ENCODE data around the gene GRAMD4.

- TF ChIP-seq POLR2A (IDR thresholded peaks at IDR 0.05): no peak
- TF ChIP-seq POLR2AphosphoS5 (IDR thresholded peaks at IDR 0.05): no peak
- TF ChIP-seq EP300 (IDR thresholded peaks at IDR 0.05; ENCODE audit: low read depth): no peak
- TF ChIP-seq CTCF (IDR thresholded peaks at IDR 0.05): no peak
Measured at GRCh38 chr22:46571642-46572250, 48.4 kb upstream of the GRAMD4 start.

Measured in transverse colon (tissue), 4 donors.